HCT116 (cell line): ENCODE data around the gene ZBTB20. TPM values are rescaled to one million over a fixed set of nuclear protein-coding genes. Genes with fewer than 3 reads are reported as not detected.

Source experiments
- ATAC-seq: fragments of 200-7000 bp; cut with Tn5 transposase; 2 replicates; pipeline ENCODE4 v1.9.1; 2020; ENCODE audit warnings: mild to moderate bottlenecking, moderate library complexity
- BruUV-seq: library from RNA; stranded (reverse); fragments of 400-500 nt; replicated peaks from 2 replicates; lab custom pipeline; 2021; lab: Mats Ljungman, UMichigan
- CTCF ChIA-PET: fragments of 300-600 bp; sonication (Branson Sonifier 250); formaldehyde crosslinking; loops from one replicate; lab custom pipeline; 2021; ENCODE audit warnings: antibody characterized with exemption; lab: Charles Lee
- POLR2A ChIA-PET: fragments of 300-600, 350-600 bp; sonication (Branson Sonifier 250); formaldehyde crosslinking; loops from one replicate; lab custom pipeline; 2021; ENCODE audit warnings: antibody characterized with exemption; lab: Charles Lee
- RAD21 ChIA-PET, 2 experiments: fragments of 300-600 bp; sonication (Branson Sonifier 250); formaldehyde crosslinking; loops; one replicate each; lab custom pipeline; 2023; ENCODE audit warnings: low total read pairs in 2 of 2; ENCODE audit not compliant: uncharacterized antibody in 2 of 2, unreplicated experiment in 2 of 2, low non-redundant PET in 1 of 2; lab: Charles Lee
- DNase-seq: peaks from one replicate; pipeline ENCODE4 v3.0.0-alpha.2; 2010; ENCODE audit warnings: low read depth, low spot score
- H2AFZ ChIP-seq: fragments of 200-600 bp; shearing (Covaris generic), sonication (generic); 2 replicates; pipeline ENCODE4 v1.6.1; 2017; ENCODE audit warnings: low read depth, mixed run types, mixed read lengths, antibody characterized with exemption, low read length; ENCODE audit not compliant: poor library complexity, severe bottlenecking
- H3K27ac ChIP-seq: 2 replicates; pipeline ENCODE4 v1.5.1; 2012; ENCODE audit warnings: low read depth, low read length
- H3K27me3 ChIP-seq: fragments of 200-600 bp; sonication (generic); 2 replicates; pipeline ENCODE4 v1.6.1; 2016; ENCODE audit warnings: mixed run types, low read length, mixed read lengths; ENCODE audit not compliant: insufficient read depth
- H3K36me3 ChIP-seq, 2 experiments: fragments of 200-500 bp in 1 of 2; fragments of 200-600 bp in 1 of 2; sonication (Bioruptor generic) in 1 of 2; sonication (generic) in 1 of 2; 2 replicates each; pipeline versions ENCODE4 v1.5.1 to v1.6.1; 2014 to 2016; ENCODE audit warnings: low read length in 2 of 2, inconsistent platforms in 1 of 2, mixed read lengths in 1 of 2, mixed run types in 1 of 2; ENCODE audit not compliant: insufficient read depth in 2 of 2, control insufficient read depth in 1 of 2
- H3K4me1 ChIP-seq, 2 experiments: fragments of 200-600 bp in 1 of 2; sonication (generic) in 1 of 2; 2 replicates each; pipeline versions ENCODE4 v1.5.1 to v1.6.1; 2012 to 2017; ENCODE audit warnings: low read length in 2 of 2, inconsistent platforms in 1 of 2, mild to moderate bottlenecking in 1 of 2, mixed read lengths in 1 of 2, mixed run types in 1 of 2, moderate library complexity in 1 of 2; ENCODE audit not compliant: insufficient read depth in 2 of 2, control insufficient read depth in 1 of 2
- H3K4me2 ChIP-seq: fragments of 200-600 bp; sonication (generic); 2 replicates; pipeline ENCODE4 v1.6.1; 2017; ENCODE audit warnings: mixed run types, low read length, mixed read lengths
- H3K4me3 ChIP-seq, 2 experiments: fragments of 200-600 bp in 1 of 2; sonication (generic) in 1 of 2; replicated peaks in 1 of 2; 2 replicates each; pipeline ENCODE4 v1.5.1; 2011 to 2016; ENCODE audit warnings: low read length in 2 of 2, control low read depth in 1 of 2, low read depth in 1 of 2, mild to moderate bottlenecking in 1 of 2, mixed read lengths in 1 of 2, mixed run types in 1 of 2
- H3K79me2 ChIP-seq: fragments of 200-600 bp; sonication (generic); 2 replicates; pipeline ENCODE4 v1.6.1; 2017; ENCODE audit warnings: mild to moderate bottlenecking, mixed run types, low read length, moderate library complexity, mixed read lengths; ENCODE audit not compliant: insufficient read depth
- H3K9ac ChIP-seq: fragments of 200-600 bp; sonication (generic); 2 replicates; pipeline ENCODE4 v1.6.1; 2016; ENCODE audit warnings: low read length, mixed read lengths
- H3K9me2 ChIP-seq: fragments of 200-600 bp; sonication (generic), shearing (Covaris generic); 2 replicates; pipeline ENCODE4 v1.6.1; 2017; ENCODE audit warnings: mixed run types, mild to moderate bottlenecking, moderate library complexity; ENCODE audit not compliant: insufficient read depth
- H3K9me3 ChIP-seq, 2 experiments: fragments of 200-500 bp in 1 of 2; fragments of 200-600 bp in 1 of 2; sonication (Bioruptor generic) in 1 of 2; sonication (generic) in 1 of 2; 2 replicates each; pipeline ENCODE4 v1.6.1; 2014 to 2017; ENCODE audit warnings: low read length in 2 of 2, mixed read lengths in 2 of 2, inconsistent platforms in 1 of 2, low read depth in 1 of 2, mild to moderate bottlenecking in 1 of 2, mixed run types in 1 of 2, moderate library complexity in 1 of 2; ENCODE audit not compliant: control insufficient read depth in 1 of 2, insufficient read depth in 1 of 2
- H4K20me1 ChIP-seq: fragments of 200-600 bp; sonication (generic), shearing (Covaris generic); 2 replicates; pipeline ENCODE4 v1.6.1; 2017; ENCODE audit warnings: mixed run types, mild to moderate bottlenecking, moderate library complexity; ENCODE audit not compliant: insufficient read depth
- CBX3 ChIP-seq: IDR thresholded peaks from 2 replicates; pipeline ENCODE4 v1.6.1; 2012; ENCODE audit warnings: low read depth
- EGR1 ChIP-seq: IDR thresholded peaks from 2 replicates; pipeline ENCODE4 v1.6.1; 2012; ENCODE audit warnings: low read depth
- EZH2phosphoT487 ChIP-seq: fragments of 200-600 bp; IDR thresholded peaks from 2 replicates; pipeline ENCODE4 v1.6.1; 2018; ENCODE audit warnings: antibody characterized with exemption, borderline replicate concordance
- FOSL1 ChIP-seq: IDR thresholded peaks from 2 replicates; pipeline ENCODE4 v1.6.1; 2012; ENCODE audit warnings: low read depth
- JUND ChIP-seq: IDR thresholded peaks from 2 replicates; pipeline ENCODE4 v1.6.1; 2012
- MAX ChIP-seq: IDR thresholded peaks from 2 replicates; pipeline ENCODE4 v1.6.1; 2012
- POLR2A ChIP-seq: IDR thresholded peaks from 2 replicates; pipeline ENCODE4 v1.7.0; 2011; ENCODE audit warnings: borderline replicate concordance; ENCODE audit not compliant: insufficient read depth, insufficient read length; ENCODE audit errors: extremely low read depth
- POLR2AphosphoS5 ChIP-seq: IDR thresholded peaks from 2 replicates; pipeline ENCODE4 v1.6.1; 2011; ENCODE audit warnings: mild to moderate bottlenecking, low read depth, low read length, moderate library complexity
- RAD21 ChIP-seq: IDR thresholded peaks from 2 replicates; pipeline ENCODE4 v1.6.1; 2012; ENCODE audit warnings: low read depth, mild to moderate bottlenecking
- SIN3A ChIP-seq: IDR thresholded peaks from 2 replicates; pipeline ENCODE4 v1.6.1; 2012; ENCODE audit warnings: low read depth
- SRF ChIP-seq: IDR thresholded peaks from 2 replicates; pipeline ENCODE4 v1.6.1; 2012; ENCODE audit warnings: low read depth
- TCF7L2 ChIP-seq: IDR thresholded peaks from 2 replicates; pipeline ENCODE4 v1.7.0; 2011; ENCODE audit warnings: borderline replicate concordance, inconsistent platforms; ENCODE audit not compliant: insufficient read depth, insufficient read length; ENCODE audit errors: extremely low read depth
- YY1 ChIP-seq: IDR thresholded peaks from 2 replicates; pipeline ENCODE4 v1.6.1; 2011; ENCODE audit warnings: low read length, low read depth, moderate library complexity, mild to moderate bottlenecking; ENCODE audit not compliant: insufficient replicate concordance; ENCODE audit errors: extremely low read depth
- ZFX ChIP-seq: fragments of 450-650 bp; IDR thresholded peaks from 2 replicates; pipeline ENCODE4 v1.6.1; 2017
- ZNF274 ChIP-seq: fragments of 200-500 bp; sonication (Bioruptor generic); IDR thresholded peaks from 2 replicates; pipeline ENCODE4 v1.6.1; 2014; ENCODE audit warnings: mild to moderate bottlenecking, low read depth, low read length, inconsistent platforms
- intact Hi-C: fragments of 100-400 bp; cut with micrococcal nuclease; formaldehyde crosslinking; loops from 2 replicates; pipeline ENCODE4 v1.10.0; 2022
- total RNA-seq: library from RNA; stranded (reverse); gene quantifications from one replicate; pipeline ENCODE4 v1.2.1, GENCODE V29; 2021; ENCODE audit not compliant: unreplicated experiment
- TF ChIP-seq, protein P1 (sequence below): IDR thresholded peaks from 2 replicates; pipeline ENCODE4 v1.6.1; 2012; ENCODE audit warnings: low read depth
- TF ChIP-seq, protein P2 (sequence below): IDR thresholded peaks from 2 replicates; pipeline ENCODE4 v1.6.1; 2011; ENCODE audit warnings: mild to moderate bottlenecking, low read length, moderate library complexity; ENCODE audit not compliant: insufficient replicate concordance; ENCODE audit errors: extremely low read depth

Gene ZBTB20
- total RNA-seq, 1 experiment from 2014 or later, result 42.1 TPM

DNA sequence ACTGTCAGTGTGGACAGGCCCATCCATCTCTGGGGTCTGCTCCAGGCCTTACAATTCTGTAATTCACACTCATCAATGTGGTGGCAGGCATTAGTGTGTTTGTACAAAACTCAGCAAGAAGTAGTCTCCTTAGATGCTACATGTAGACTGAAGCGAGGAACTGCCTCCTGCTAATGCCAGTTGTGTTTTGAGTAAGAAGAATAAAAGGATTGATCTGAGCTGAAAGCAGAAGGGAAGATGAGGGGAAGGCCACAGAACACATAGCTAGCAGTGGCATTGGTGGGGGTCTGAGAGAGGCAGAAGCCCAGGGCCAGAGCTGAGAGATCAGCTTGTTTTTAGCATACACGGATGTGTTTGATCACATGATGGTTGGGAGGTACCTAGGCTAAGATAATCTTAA lies 709.2 kb downstream of the ZBTB20 start:
- H3K9me3 ChIP-seq, result no peaks in the 10 kb centered on the region
- ATAC-seq, result no peak
- peaks cover 20 to 40% of the 10 kb centered on the region in 2 experiments for H3K4me1 ChIP-seq
- no peaks in the 10 kb centered on the region for H3K36me3 ChIP-seq
- no TSS peak for BruUV-seq
- RAD21 ChIA-PET, result no interaction called here
- no peak for TF ChIP-seq SRF
- no peak for TF ChIP-seq EZH2phosphoT487
- TF ChIP-seq, protein P1, sequence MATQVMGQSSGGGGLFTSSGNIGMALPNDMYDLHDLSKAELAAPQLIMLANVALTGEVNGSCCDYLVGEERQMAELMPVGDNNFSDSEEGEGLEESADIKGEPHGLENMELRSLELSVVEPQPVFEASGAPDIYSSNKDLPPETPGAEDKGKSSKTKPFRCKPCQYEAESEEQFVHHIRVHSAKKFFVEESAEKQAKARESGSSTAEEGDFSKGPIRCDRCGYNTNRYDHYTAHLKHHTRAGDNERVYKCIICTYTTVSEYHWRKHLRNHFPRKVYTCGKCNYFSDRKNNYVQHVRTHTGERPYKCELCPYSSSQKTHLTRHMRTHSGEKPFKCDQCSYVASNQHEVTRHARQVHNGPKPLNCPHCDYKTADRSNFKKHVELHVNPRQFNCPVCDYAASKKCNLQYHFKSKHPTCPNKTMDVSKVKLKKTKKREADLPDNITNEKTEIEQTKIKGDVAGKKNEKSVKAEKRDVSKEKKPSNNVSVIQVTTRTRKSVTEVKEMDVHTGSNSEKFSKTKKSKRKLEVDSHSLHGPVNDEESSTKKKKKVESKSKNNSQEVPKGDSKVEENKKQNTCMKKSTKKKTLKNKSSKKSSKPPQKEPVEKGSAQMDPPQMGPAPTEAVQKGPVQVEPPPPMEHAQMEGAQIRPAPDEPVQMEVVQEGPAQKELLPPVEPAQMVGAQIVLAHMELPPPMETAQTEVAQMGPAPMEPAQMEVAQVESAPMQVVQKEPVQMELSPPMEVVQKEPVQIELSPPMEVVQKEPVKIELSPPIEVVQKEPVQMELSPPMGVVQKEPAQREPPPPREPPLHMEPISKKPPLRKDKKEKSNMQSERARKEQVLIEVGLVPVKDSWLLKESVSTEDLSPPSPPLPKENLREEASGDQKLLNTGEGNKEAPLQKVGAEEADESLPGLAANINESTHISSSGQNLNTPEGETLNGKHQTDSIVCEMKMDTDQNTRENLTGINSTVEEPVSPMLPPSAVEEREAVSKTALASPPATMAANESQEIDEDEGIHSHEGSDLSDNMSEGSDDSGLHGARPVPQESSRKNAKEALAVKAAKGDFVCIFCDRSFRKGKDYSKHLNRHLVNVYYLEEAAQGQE, result no peak
- TF ChIP-seq, protein P2, sequence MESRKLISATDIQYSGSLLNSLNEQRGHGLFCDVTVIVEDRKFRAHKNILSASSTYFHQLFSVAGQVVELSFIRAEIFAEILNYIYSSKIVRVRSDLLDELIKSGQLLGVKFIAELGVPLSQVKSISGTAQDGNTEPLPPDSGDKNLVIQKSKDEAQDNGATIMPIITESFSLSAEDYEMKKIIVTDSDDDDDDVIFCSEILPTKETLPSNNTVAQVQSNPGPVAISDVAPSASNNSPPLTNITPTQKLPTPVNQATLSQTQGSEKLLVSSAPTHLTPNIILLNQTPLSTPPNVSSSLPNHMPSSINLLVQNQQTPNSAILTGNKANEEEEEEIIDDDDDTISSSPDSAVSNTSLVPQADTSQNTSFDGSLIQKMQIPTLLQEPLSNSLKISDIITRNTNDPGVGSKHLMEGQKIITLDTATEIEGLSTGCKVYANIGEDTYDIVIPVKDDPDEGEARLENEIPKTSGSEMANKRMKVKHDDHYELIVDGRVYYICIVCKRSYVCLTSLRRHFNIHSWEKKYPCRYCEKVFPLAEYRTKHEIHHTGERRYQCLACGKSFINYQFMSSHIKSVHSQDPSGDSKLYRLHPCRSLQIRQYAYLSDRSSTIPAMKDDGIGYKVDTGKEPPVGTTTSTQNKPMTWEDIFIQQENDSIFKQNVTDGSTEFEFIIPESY, result no peak
- TF ChIP-seq MAX, result no peak
- no peak for TF ChIP-seq RAD21
- no peak for TF ChIP-seq FOSL1
- no peak for TF ChIP-seq ZFX
- TF ChIP-seq POLR2AphosphoS5, result no peak
- no peak for TF ChIP-seq POLR2A
- TF ChIP-seq TCF7L2, result no peak
- TF ChIP-seq EGR1, result no peak
- no peak for TF ChIP-seq YY1
- no peak for TF ChIP-seq ZNF274
- TF ChIP-seq CBX3, result no peak
- no peak for TF ChIP-seq JUND
- TF ChIP-seq SIN3A, result no peak
- TF ChIP-seq, all 23 proteins: peak for 0
- H3K4me2 ChIP-seq, result no peak overlapping the region
- H3K9me2 ChIP-seq, result no peaks in the 10 kb centered on the region
- no peak overlapping the region for H3K4me3 ChIP-seq
- H4K20me1 ChIP-seq, result no peaks in the 10 kb centered on the region; the same call in 1 of the 2 replicates
- peaks cover 98% of the 10 kb centered on the region for H3K79me2 ChIP-seq
- DNase-seq, result no peak
- POLR2A ChIA-PET, result no interaction called here
- no peak overlapping the region for H2AFZ ChIP-seq
- CTCF ChIA-PET, result interaction anchor here (1.2 kb wide), 1 partner anchor 19 kb away, joined by 5 read pairs; no protein-coding TSS in a partner anchor
- no peak overlapping the region for H3K27ac ChIP-seq
- H3K9ac ChIP-seq, result no peak overlapping the region
- no peaks in the 10 kb centered on the region for H3K27me3 ChIP-seq
- intact Hi-C loops, result no loop called here
